SK-N-MC (cell line): ENCODE measurements around the gene WBP1L.
"Not testable (repeated sequence)": the region's sequence is repeated elsewhere in the genome, so short reads cannot be mapped to it uniquely, and the experiment has no call there.

Experiments used
- EZH2 ChIP-seq: fragments of 200-600 bp; sonication (generic); IDR thresholded peaks from one replicate; pipeline ENCODE4 v1.6.1; 2017; ENCODE audit warnings: antibody characterized with exemption
- POLR2AphosphoS5 ChIP-seq: IDR thresholded peaks from 2 replicates; pipeline ENCODE4 v1.6.1; 2012; ENCODE audit warnings: mild to moderate bottlenecking, low read depth, low read length, borderline replicate concordance

- not testable (repeated sequence) for TF ChIP-seq EZH2, POLR2AphosphoS5
Measured at GRCh38 chr10:102855731-102856436, 112.1 kb downstream of the WBP1L start.
